Measurements from ENCODE around the gene ORAI3. TPM values are rescaled to one million over a fixed set of nuclear protein-coding genes. Genes with fewer than 3 reads are reported as not detected.

ORAI3 gene
- total and polyA plus RNA-seq, 4 donors = 9.1 to 21.7 (median 16.3) TPM

DNA sequence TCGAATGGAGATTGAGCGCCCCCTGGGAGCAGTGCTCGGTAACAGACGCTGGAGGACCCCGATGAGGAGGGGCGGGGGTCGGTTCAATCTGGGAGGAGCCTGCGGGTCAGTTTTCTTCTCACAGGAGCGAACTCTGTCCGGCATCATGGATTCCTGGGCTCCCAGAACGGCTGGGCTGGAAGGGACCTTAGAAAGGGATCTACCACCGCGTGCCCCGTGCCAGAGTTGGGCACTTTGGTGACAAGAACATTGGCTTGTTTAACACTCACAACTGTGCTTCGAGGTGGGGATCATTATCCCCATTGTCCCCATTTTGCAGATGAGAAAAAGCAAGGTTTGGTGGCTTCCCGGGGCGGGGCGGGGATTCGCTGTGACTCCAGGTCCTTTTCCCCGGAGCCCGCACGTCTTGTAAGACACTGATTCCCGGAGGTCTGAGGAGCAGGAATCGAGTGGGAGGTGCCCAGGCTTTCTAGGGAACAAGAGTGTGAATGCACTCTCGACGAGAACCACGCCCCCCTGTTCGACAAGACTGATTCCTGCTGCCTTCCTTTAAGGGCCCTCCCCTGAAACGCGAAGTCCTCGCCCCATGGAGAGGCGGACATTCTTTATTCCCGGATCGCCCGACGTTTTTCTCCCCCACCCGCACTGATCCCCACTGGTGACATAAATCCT, 27.0 kb upstream of the ORAI3 start:
- no peaks in the 10 kb centered on the region for H3K27me3 ChIP-seq (ENCODE audit: control insufficient read depth in 1 of 2, insufficient read depth in 2 of 2, low read length in 1 of 2)

DNA sequence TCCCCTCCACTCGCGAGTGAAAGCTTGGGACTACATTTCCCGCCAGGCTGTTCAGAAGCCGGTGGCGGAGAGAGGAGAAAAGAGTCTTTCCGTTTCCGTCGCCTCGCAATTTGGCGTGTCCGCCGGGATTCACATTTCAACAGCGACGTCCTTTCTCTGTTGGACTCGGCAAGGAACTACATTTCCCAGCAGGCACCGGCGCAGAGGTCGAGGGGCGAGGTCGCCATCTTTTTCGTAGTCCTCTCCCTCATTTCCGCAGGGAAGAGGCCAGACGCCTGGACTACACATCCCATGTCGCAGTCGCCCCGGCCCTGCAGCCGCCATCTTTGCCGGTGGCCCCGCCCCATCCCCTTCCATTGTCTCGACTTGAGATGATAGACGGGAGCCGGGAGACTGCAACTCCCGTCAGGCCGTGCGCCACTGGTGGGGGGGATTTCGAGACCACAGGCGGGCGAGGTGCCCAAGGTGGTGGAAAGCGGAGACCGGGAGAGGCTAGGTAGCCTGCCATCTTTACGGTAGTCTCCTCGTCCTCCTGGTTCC, 26.4 kb upstream of the ORAI3 start:
- intact Hi-C loops (cut with DNase I) = loop anchor here in 1 of 2 donors (1.0 to 2.0 kb wide), 2 partner anchors 26 to 264 kb away; partner anchors contain the start of genes CTF1 and FBRS
- WGBS, 2 donors = 0% methylated on average over 42 of the region's 42 CpGs

More for the DNA sequence above, 27.0 kb upstream of the ORAI3 start:
- intact Hi-C loops (cut with DNase I) = loop anchor here (1.0 to 2.0 kb wide), 5 partner anchors 26 to 263 kb away; partner anchors contain the start of genes CTF1 (in 1 of the 2) and FBRS (in 1 of the 2)
- Histone ChIP-seq H3K9me3 (ENCODE audit: control insufficient read depth, low read length) (no peaks in the 10 kb centered on the region), H3K4me3 (ENCODE audit: low read length in 2 of 2) (peak overlapping the region; percentile 13 to 45), H3K4me1 (ENCODE audit: control insufficient read depth in 1 of 2, insufficient read depth in 2 of 2, low read length in 2 of 2) (peaks cover 0 to 1% of the 10 kb centered on the region in 2 donors), H3K27ac (ENCODE audit: low read depth in 1 of 2, low read length in 2 of 2) (peak overlapping the region in 1 of 2 donors; percentile 63), H3K36me3 (ENCODE audit: control insufficient read depth in 1 of 2, insufficient read depth in 2 of 2, low read length in 1 of 2) (no peaks in the 10 kb centered on the region)
- peak; percentile 68 for ATAC-seq (ENCODE audit: low FRiP score)
- WGBS, 2 donors = 0 to 1% methylated on average over 37 of the region's 37 CpGs
- peak; percentile 95 to 97 for DNase-seq

DNA sequence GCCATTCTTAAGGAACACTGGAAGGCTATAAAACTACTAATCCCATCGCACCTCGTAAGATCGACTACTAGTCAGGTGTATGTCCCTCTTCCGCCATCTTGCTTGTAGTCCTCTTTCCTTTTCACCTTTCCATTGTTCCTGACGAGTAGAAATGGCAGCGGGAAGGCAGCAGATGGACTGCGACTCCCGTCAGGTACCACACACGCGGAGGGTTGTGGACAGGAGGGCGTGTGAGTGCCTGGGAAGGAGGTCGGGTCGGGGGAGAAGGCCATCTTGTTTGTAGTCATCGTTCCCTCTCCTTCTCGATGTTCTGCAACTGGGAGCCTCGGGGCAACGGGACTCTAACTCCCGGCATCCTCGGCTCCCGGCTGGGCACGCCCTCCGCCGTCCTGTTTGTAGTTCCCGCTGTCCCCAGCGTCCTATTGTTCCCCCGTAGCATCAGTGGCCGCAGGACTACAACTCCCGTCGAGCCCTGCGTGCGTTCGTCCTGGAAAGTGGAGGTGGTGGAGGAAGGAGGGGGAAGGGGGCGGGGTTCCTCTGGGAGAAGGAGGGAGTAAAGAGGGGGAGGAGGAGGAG, 25.8 kb upstream of the ORAI3 start:
- Histone ChIP-seq H3K27ac (ENCODE audit: low read depth in 1 of 2, low read length in 2 of 2) (peak overlapping the region in 1 of 2 donors; percentile 93), H3K4me3 (ENCODE audit: low read length in 2 of 2) (peak overlapping the region; percentile 49 to 90), H3K4me1 (ENCODE audit: control insufficient read depth in 1 of 2, insufficient read depth in 2 of 2, low read length in 2 of 2) (peaks cover 0 to 1% of the 10 kb centered on the region in 2 donors), H3K36me3 (ENCODE audit: control insufficient read depth in 1 of 2, insufficient read depth in 2 of 2, low read length in 1 of 2) (no peaks in the 10 kb centered on the region), H3K9me3 (ENCODE audit: control insufficient read depth, low read length) (no peaks in the 10 kb centered on the region), H3K27me3 (ENCODE audit: control insufficient read depth in 1 of 2, insufficient read depth in 2 of 2, low read length in 1 of 2) (no peaks in the 10 kb centered on the region)
- peak; percentile 100 for DNase-seq
- WGBS, 2 donors = 0% methylated on average over 29 to 33 of the region's 33 CpGs
- intact Hi-C loops (cut with DNase I) = loop anchor here in 1 of 2 donors (1.0 to 2.0 kb wide), 2 partner anchors 27 to 264 kb away; partner anchors contain the start of genes CTF1 and FBRS
- peak; percentile 93 for ATAC-seq (ENCODE audit: low FRiP score)

More for the DNA sequence above, 26.4 kb upstream of the ORAI3 start:
- peak; percentile 100 for DNase-seq
- H3K4me1 ChIP-seq (ENCODE audit: control insufficient read depth in 1 of 2, insufficient read depth in 2 of 2, low read length in 2 of 2) = peaks cover 0 to 1% of the 10 kb centered on the region in 2 donors
- H3K27me3 ChIP-seq (ENCODE audit: control insufficient read depth in 1 of 2, insufficient read depth in 2 of 2, low read length in 1 of 2) = no peaks in the 10 kb centered on the region
- H3K27ac ChIP-seq (ENCODE audit: low read depth in 1 of 2, low read length in 2 of 2) = peak overlapping the region in 1 of 2 donors; percentile 93
- ATAC-seq (ENCODE audit: low FRiP score) = peak; percentile 95
- peak overlapping the region; percentile 13 to 33 for H3K4me3 ChIP-seq (ENCODE audit: low read length in 2 of 2)
- no peaks in the 10 kb centered on the region for H3K36me3 ChIP-seq (ENCODE audit: control insufficient read depth in 1 of 2, insufficient read depth in 2 of 2, low read length in 1 of 2)
- H3K9me3 ChIP-seq (ENCODE audit: control insufficient read depth, low read length) = no peaks in the 10 kb centered on the region

DNA sequence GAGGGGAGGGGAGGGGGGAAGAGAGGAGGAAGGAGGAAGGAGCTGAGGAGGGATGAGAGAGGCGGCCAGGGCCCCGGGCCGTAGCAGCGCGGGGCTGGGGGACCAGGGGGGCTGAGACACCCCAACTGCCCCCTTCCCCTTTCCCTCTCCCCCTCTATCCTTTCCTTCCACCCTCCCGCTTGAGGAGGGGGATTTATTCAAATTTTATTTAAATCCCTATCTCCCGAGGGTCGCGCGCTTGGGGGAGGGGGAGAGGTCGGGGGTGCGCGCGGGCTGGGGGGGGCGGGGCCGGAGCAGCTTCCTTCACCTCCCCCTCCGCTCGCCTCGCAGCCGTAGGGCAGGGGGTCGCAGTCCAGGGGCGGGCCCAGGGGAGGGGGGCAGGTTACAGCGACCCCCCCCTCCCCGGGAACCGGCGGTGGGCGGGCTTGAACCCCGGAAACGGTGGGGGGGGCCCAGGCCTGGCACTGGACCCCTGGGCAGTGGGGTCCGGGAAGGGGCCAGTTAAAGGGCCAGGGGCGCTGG, 25.3 kb upstream of the ORAI3 start, which contains the start of gene FBXL19:
TSS of gene FBXL19 (plus strand) at position 19 of the 522 bp plus-strand sequence. CDS start 2,183 bp downstream, outside the sequence.
- ATAC-seq (ENCODE audit: low FRiP score) (no peak), DNase-seq (peak; percentile 72 to 80)
- peaks cover 0 to 1% of the 10 kb centered on the region in 2 donors for H3K4me1 ChIP-seq (ENCODE audit: control insufficient read depth in 1 of 2, insufficient read depth in 2 of 2, low read length in 2 of 2)
- intact Hi-C loops (cut with DNase I) = loop anchor here in 1 of 2 donors (2.0 kb wide), 1 partner anchor 265 kb away; the partner anchor contains the start of gene FBRS
- peak within 1 kb of the TSS; percentile 24 to 93 for H3K27ac ChIP-seq (ENCODE audit: low read depth in 1 of 2, low read length in 2 of 2)
- H3K36me3 ChIP-seq (ENCODE audit: control insufficient read depth in 1 of 2, insufficient read depth in 2 of 2, low read length in 1 of 2) = no peaks in the 10 kb centered on the region
- peak within 1 kb of the TSS; percentile 83 to 90 for H3K4me3 ChIP-seq (ENCODE audit: low read length in 2 of 2)
- no peaks in the 10 kb centered on the region for H3K9me3 ChIP-seq (ENCODE audit: control insufficient read depth, low read length)
- 1 to 4% methylated on average over 5 to 31 of the region's 31 CpGs for WGBS, 2 donors
- H3K27me3 ChIP-seq (ENCODE audit: control insufficient read depth in 1 of 2, insufficient read depth in 2 of 2, low read length in 1 of 2) = no peaks in the 10 kb centered on the region

DNA sequence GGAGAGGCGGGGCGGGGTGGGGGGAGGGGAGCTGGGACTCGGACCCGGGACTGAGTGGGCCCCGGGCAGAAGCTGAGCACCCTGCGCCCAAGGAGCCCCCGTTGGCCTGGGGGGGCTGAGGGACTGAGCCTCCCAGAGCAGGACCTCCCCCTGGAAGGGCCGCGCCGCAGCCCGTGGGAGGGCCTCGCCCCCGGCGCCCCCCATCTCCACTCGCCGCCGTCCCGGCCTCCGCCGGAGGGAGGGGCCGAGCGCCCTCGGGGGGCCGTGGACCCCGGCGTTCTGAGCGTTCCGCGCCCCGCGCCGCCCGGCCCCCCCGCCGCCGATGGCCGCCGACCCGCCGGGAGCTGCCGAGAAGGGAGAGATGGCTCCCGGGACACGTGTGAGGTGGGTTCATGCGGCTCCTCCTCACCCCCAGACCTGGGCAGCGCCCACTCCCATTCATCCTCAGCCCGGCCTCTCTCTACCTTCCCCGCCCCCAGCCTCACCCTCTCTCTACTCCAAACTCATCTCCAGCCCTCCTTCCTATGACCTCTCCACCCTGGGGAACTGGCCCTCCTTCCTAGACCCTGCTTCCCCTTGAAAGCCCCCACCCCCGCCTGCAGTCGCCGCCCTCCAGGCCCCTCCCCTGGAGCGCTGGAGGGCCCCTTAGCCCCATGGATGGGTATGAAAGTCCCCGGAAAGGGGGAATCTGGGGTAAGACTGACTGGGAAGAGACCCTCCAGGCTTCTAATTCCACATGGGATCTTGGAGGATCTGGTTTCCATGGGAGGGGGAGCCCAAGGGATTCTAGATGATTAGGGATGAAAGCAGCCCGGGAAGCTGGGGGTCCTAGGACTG, 24.6 kb upstream of the ORAI3 start:
- 3 to 10% methylated on average over 14 to 53 of the region's 53 CpGs for WGBS, 2 donors
- Histone ChIP-seq H3K4me3 (ENCODE audit: low read length in 2 of 2) (peak overlapping the region; percentile 83 to 90), H3K36me3 (ENCODE audit: control insufficient read depth in 1 of 2, insufficient read depth in 2 of 2, low read length in 1 of 2) (no peaks in the 10 kb centered on the region), H3K27ac (ENCODE audit: low read depth in 1 of 2, low read length in 2 of 2) (peak overlapping the region in 1 of 2 donors; percentile 24), H3K4me1 (ENCODE audit: control insufficient read depth in 1 of 2, insufficient read depth in 2 of 2, low read length in 2 of 2) (peaks cover 0 to 1% of the 10 kb centered on the region in 2 donors), H3K9me3 (ENCODE audit: control insufficient read depth, low read length) (no peaks in the 10 kb centered on the region), H3K27me3 (ENCODE audit: control insufficient read depth in 1 of 2, insufficient read depth in 2 of 2, low read length in 1 of 2) (no peaks in the 10 kb centered on the region)
- intact Hi-C loops (cut with DNase I) = no loop called here
- ATAC-seq (ENCODE audit: low FRiP score) (no peak), DNase-seq (peak in 1 of 2 donors; percentile 81)

DNA sequence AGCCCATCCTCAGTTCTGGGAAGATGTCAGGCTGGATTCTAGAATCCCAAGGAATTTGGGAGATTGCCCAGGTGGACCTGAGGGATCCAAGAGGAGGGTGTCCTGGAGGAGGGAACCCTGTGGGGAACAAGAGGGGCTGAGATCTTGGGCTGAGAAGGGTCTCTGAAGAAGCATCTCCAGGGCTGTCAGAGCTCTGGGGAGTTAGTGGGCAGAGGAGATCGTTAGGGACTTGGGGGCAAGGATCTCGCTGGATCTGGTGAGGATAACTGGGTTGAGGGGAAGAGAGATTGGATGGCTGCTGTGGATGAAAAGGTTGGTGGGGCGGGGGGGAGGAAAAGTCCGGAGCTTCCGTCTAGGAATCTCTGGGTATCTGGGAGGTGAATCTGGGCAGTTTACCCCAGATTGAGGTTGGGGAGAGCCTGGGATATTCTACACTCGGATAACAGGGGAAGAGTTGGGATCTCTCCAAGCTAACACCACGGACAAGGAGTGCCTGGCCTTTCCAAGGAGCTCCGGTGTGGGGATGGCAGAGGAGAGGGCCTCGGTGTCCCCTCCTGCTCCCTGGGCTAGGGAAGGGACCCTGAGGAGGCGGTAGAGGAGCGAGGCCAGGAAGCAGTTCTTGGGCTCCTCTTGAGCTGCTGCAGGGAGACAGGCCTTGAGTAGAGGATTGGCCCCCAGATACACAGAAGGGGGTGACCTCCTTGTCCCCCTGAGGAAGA, 23.8 kb upstream of the ORAI3 start:
- no peaks in the 10 kb centered on the region for H3K9me3 ChIP-seq (ENCODE audit: control insufficient read depth, low read length)
- WGBS, 2 donors = 64 to 66% methylated on average over 11 of the region's 11 CpGs
- no peak overlapping the region for H3K4me3 ChIP-seq (ENCODE audit: low read length in 2 of 2)
- no peaks in the 10 kb centered on the region for H3K36me3 ChIP-seq (ENCODE audit: control insufficient read depth in 1 of 2, insufficient read depth in 2 of 2, low read length in 1 of 2)
- DNase-seq (no peak), ATAC-seq (ENCODE audit: low FRiP score) (no peak)
- H3K27ac ChIP-seq (ENCODE audit: low read depth in 1 of 2, low read length in 2 of 2) = no peak overlapping the region
- intact Hi-C loops (cut with DNase I) = no loop called here
- H3K4me1 ChIP-seq (ENCODE audit: control insufficient read depth in 1 of 2, insufficient read depth in 2 of 2, low read length in 2 of 2) = peaks cover 0 to 1% of the 10 kb centered on the region in 2 donors
- no peaks in the 10 kb centered on the region for H3K27me3 ChIP-seq (ENCODE audit: control insufficient read depth in 1 of 2, insufficient read depth in 2 of 2, low read length in 1 of 2)

DNA sequence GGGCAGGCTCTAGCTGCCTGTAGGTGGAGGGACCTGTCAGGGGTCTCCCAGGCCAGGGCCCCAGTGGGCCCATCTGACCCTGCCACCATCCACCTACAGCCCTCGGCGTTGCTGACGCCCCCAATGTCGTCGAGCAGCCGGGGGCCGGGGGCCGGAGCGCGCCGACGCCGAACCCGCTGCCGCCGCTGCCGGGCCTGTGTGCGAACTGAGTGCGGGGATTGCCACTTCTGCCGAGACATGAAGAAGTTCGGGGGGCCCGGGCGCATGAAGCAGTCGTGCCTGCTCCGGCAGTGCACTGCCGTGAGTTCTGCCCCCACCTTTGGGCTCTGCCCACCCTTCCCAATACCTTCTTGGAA, 23.3 kb upstream of the ORAI3 start:
- H3K27ac ChIP-seq (ENCODE audit: low read depth in 1 of 2, low read length in 2 of 2) = no peak overlapping the region
- DNase-seq (no peak), ATAC-seq (ENCODE audit: low FRiP score) (no peak)
- H3K4me1 ChIP-seq (ENCODE audit: control insufficient read depth in 1 of 2, insufficient read depth in 2 of 2, low read length in 2 of 2) = peaks cover 0 to 1% of the 10 kb centered on the region in 2 donors
- WGBS, 2 donors = 88 to 90% methylated on average over 26 of the region's 26 CpGs
- H3K27me3 ChIP-seq (ENCODE audit: control insufficient read depth in 1 of 2, insufficient read depth in 2 of 2, low read length in 1 of 2) = no peaks in the 10 kb centered on the region
- H3K9me3 ChIP-seq (ENCODE audit: control insufficient read depth, low read length) = no peaks in the 10 kb centered on the region
- H3K4me3 ChIP-seq (ENCODE audit: low read length in 2 of 2) = no peak overlapping the region
- intact Hi-C loops (cut with DNase I) = no loop called here
- peaks cover 0 to 2% of the 10 kb centered on the region in 2 donors for H3K36me3 ChIP-seq (ENCODE audit: control insufficient read depth in 1 of 2, insufficient read depth in 2 of 2, low read length in 1 of 2)
